ENCODE data around the gene ANO1.

Gene ANO1

GRCh38 chr11:70142221-70142875 is 64.2 kb downstream of the ANO1 start:
- no peak for DNase-seq

DNA sequence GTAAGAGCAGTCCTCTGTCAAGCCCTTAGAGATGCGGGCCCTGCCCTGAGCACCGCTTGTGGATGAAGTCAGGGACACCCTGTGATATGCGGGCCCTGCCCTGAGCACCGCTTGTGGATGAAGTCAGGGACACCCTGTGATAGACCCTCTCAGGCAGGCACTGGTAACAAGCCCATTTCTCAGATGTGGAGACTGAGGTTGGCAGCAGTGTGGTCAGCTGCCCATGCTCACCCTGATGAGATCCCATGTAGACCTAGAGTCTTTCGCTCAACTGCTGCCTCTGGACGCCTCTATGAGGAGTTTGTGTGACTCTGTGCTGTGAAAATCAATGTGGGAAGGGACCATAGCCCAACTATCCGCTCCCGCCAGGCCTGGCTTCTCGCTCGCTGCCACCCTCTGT is 66.1 kb downstream of the ANO1 start:
- no peak for DNase-seq

DNA sequence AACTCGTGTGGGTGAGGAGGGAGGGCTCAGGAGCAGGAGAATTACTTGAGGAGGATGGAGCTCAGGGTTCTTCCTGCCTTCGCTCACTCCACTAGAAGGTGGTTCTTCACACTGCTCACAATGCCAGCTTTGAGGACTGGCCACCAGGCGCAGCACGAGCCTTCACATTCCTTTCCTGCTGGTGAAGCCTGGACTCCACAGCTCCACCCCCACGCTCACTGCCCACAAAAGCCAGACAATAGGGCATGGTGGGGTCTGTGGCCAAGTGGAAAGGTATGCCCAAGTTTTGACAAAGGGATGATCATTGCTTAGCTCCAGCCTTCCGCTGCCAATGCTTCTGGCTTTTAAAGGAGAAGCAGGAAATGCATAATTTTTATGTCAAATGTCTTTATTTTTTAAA is 67.0 kb downstream of the ANO1 start:
- no peak for DNase-seq

GRCh38 chr11:70145841-70146240 is 67.7 kb downstream of the ANO1 start:
- no peak for DNase-seq

DNA sequence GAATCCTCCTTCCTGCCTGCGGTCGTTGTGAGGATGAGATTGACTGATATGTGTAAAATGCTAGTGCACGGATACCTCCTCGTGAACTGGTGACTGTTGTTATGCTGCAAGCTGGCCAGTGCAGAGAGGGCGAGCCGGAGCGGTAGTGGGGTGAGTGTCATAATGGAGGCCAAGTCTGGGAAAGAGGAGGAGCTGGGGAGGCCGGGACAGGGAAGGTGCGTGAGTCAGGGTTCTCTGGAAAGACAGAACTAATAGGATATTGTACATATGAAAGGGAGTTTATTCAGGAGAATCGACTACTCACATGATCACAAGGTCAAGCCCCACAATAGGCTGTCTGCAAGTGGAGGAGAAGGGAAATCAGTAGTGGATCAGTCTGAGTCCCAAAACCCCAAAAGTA is 68.2 kb downstream of the ANO1 start:
- no peak for DNase-seq

DNA sequence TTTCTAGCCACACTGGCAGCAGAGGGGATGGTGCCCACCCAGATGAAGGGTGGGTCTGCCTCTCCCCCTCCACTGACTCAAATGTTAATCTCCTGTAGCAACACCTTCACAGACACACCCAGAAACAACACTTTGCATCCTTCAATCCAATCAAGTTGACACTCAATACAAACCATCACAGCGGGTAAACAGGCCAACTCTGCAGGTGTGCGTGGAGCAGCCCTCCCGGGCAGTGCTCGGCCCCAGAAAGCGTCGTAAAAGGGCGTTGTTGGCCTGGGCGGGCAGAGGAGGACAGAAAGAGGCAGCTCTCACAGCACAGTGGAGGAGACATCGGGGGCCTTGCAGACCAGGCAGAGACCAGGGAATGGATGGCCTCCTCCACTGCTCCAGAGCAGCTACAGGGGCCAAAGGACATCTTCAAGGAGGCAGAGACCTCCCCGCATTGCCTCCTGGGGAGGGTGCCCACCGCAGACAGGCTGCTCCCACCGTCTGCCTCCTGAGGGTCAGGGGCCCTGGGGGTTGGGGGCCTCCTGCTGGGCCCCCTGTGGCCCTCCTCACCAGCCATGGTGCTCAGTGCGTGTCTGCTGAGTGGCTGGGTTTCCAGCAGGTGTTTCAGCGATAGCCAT is 68.9 kb downstream of the ANO1 start:
- DNase-seq, result no peak

- DNase-seq, result no peak
Observed at GRCh38 chr11:70147668-70148067, 69.6 kb downstream of the ANO1 start.

GRCh38 chr11:70151671-70152070 is 73.6 kb downstream of the ANO1 start:
- DNase-seq, result no peak

- DNase-seq, result no peak
Observed at GRCh38 chr11:70153133-70153727, 75.1 kb downstream of the ANO1 start.

GRCh38 chr11:70155386-70155785 is 77.3 kb downstream of the ANO1 start:
- DNase-seq, result no peak

DNA sequence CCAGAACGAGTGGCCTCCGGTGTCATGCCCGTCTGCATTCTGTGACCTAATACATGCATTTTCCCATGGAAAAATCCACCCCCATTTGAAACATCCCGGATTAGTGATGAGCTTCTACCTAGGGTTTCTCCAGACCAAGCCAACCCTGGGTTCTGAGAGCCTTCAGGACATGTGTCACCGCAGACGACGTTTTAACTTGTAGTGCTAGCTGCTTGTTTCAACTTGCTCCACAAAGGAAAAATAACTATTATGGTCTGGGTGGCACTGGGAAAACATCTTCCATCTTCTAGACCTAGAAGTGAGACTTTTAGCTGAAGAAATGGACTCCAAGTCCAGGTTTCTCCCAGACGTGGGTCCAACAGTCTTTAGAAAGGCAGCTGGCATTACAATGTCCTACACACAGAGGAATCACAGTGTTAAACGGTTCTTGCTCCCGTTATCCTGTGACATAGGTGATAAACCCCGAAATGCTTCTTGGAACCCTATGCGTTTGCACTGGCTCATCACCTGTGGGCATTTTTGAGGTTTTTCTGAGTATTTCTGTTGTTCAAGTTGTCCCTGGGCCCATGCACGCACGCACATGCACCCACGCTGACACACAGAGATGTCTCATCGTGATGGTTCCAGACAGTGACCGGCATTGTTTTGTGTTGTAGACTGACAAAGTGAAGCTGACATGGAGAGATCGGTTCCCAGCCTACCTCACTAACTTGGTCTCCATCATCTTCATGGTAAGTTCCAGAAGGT is 78.3 kb downstream of the ANO1 start:
- DNase-seq, result no peak

- peak; percentile 49 for DNase-seq
Observed at GRCh38 chr11:70158201-70158600, 80.1 kb downstream of the ANO1 start.

GRCh38 chr11:70158757-70159389 is 80.8 kb downstream of the ANO1 start:
- no peak for DNase-seq

- DNase-seq, result peak; percentile 25
Observed at GRCh38 chr11:70159627-70160570, 81.8 kb downstream of the ANO1 start.

DNA sequence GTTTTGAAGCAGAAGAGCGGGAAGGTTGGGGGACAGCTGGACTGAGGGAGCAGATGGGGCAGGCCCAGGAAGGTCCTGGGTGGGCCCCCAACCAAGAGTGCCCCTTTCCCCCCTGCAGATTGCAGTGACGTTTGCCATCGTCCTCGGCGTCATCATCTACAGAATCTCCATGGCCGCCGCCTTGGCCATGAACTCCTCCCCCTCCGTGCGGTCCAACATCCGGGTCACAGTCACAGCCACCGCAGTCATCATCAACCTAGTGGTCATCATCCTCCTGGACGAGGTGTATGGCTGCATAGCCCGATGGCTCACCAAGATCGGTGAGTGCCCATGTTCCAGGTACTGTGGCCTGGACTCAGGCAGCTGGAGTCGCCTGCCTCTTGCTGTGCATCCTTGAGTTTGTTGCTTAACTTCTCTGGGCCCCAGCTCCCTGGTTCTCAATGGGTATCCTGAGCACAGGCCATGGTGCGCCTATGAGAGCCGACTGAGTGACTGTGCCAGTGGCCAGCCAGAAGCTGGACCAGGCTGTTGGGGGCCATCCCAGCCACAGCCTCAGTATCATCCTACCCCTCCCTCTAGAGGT is 83.0 kb downstream of the ANO1 start:
- DNase-seq, result no peak

- DNase-seq, result no peak
Observed at GRCh38 chr11:70164705-70165104, 86.6 kb downstream of the ANO1 start.

- no peak for DNase-seq
Observed at GRCh38 chr11:70167120-70167519, 89.0 kb downstream of the ANO1 start.

- DNase-seq, result no peak
Observed at GRCh38 chr11:70167723-70168404, 89.7 kb downstream of the ANO1 start.

- no peak for DNase-seq
Observed at GRCh38 chr11:70168405-70168754, 90.3 kb downstream of the ANO1 start.

GRCh38 chr11:70169127-70169526 is 91.0 kb downstream of the ANO1 start:
- DNase-seq, result no peak

DNA sequence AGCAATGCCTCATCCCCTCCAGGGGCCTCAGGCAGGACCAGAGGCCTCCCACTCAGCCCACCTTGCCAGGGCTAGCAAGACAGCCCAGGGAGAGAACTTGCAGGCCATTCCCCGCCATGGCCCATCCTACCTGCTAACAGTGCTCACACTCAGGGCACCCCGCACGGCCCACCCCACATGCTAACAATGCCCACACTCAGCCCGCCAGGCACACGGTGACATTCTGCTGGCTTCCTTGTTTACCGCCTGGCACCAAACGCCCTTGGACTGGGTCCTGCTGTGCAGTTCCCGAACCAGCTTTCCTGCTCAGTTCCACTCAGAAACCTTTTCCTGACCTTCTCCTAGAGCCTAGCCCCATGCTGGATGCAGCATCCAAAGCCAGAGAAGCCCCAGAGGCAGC is 91.5 kb downstream of the ANO1 start:
- DNase-seq, result no peak
